CD4-positive, alpha-beta T cell treated with Interleukin-6 for 4 hours (primary cell): Measurements from ENCODE around the gene TRAPPC3L.

Source experiments
- DNase-seq: peaks from one replicate; pipeline ENCODE4 v3.0.0-alpha.2; 2020; ENCODE audit warnings: mixed read lengths

The TRAPPC3L gene

GRCh38 chr6:116556814-116557415, 11.4 kb upstream of the TRAPPC3L start:
- no peak for DNase-seq

- DNase-seq: no peak
Observed at GRCh38 chr6:116556065-116556464, 10.6 kb upstream of the TRAPPC3L start.

DNA sequence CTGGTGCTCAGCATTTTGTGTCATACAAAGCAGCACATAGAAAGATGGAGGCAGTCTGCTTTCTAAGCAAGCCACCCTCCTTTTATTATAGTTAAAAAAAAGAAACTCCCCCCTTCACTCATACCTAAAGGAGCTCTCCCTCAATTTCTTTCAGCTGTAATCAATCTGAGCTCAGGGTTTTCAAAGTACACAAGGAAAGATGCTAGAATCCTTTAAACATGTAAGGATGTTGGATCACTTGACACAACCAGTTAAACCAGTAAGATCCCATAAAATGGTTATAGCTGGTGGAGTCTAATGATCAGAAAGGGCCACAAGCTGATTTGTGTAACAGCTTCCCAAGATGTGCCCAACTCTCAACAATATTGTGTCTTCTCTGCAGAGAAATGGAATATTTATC, 8.0 kb upstream of the TRAPPC3L start, which contains the start of gene CALHM4:
CALHM4 (plus strand) TSS at position 301 of the 400 bp plus-strand sequence; CDS start at position 344, 43 bp downstream.
- DNase-seq: no peak

DNA sequence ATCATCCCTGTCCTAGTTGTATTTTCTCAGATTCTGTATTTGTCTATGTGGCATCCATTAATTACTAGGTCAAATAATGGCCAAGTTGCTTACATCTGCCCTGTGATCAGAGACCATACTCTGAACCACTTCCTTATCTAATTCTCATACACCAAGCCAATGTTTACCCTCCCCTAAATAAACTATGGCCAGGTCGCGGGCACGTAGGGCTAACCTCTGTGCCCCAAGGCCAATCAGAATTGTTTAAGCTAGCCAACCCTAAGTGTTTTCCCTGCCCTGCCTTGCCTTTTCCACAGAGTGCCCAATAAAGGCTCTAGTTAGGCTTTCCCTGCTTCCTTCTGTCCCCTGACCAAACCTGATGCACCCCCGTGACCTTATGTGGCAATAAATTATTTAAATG, 5.3 kb upstream of the TRAPPC3L start:
- no peak for DNase-seq

GRCh38 chr6:116547358-116547757, 1.9 kb upstream of the TRAPPC3L start:
- no peak for DNase-seq

- no peak for DNase-seq
Observed at GRCh38 chr6:116543149-116543548, 2.3 kb downstream of the TRAPPC3L start.

DNA sequence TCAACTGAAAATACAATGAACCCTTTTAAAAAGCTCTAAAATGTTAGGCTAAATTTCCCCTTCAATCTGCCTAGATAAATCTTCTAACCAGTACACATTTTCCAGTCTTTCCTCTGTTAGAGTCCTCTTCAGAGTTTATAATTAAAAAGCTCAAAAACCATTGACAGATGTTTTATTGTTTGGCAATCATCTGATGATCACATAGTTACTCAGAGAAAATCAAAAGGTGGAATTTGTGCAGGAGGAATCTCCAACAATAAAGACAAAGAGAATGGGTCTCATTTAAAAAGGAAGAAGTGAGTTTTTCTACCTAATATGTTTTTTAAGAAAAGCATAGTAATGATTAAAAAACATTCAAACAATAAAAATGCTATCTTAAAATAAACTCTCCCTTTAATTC, 3.1 kb downstream of the TRAPPC3L start:
- no peak for DNase-seq

DNA sequence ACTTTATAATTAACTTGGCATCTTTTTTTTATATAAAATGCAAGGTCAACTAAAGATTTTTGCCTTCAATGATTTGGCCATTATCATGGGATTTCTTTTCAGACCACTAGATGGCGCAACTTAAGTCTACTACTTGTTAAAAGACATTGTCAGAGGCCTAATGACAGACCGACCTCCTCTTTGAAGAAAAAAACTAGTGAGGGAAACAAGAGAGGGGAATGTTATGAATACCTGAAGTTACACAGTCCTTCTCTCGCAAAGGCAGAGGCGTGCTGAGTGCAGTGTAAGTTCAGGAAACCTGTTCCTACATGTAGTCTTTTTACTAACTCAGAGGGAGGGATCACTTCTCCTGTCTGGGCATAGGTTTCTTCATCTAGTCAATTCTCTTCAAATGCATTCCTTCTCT, 9.3 kb downstream of the TRAPPC3L start:
- DNase-seq: peak; percentile 23

DNA sequence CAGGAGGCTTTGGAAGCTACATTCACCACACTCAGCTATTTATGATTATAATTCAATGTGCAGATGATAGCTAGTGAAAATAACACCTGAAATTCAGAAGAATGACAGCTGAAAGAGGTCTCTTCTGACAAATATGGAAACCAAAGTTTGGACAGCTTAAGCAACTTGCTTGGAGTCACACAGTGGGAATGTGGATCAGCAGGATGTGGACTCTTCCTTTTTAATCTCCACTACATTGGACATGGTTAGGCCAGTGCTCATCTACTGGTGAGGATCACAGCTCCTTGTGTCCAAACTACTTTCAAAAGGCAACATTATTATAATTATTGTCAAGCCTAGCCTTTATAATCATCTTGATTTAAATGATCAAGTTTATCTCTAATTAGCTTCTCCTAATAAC, 10.4 kb downstream of the TRAPPC3L start:
- DNase-seq: no peak

- DNase-seq: no peak
Observed at GRCh38 chr6:116533233-116533957, 12.1 kb downstream of the TRAPPC3L start.

DNA sequence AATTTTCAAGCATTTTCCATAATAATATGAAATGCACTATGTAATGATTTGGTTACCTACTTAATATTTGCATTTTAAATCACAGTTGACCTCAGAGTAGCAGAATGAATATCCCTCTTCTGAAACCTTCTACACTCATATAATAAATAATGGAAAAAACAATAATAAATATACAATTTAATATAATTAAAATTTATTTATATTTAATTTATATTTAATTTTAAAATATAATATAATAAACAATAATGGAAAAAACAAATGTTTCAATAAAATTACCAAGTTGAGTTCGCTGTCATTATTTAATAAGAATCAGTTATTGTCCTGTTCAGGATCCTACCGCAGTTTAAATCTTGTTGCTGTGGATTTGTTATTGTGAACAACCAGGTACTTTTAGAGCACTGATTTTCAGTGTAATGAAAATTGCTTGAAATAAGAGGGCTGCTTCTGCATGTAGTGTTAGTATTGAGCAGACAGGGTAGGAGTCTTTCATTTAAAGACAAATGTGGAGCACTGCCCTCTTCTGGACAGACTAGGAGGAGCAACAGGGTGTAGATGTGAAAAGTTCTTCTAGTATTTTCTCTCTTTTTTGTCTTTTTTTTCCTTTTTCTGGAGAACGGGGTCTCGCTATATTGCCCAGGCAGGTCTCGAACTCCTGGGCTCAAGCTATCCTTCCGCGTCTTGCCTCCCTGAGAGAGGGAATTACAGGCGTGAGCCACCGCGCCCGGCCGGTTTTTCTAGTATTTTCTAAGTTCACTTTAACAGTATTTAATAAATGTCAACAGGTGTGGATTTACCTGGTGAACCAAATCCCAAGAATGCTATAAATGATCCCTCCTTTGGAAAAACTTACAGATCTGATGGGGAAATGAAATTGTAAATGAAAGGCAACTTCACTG, 13.6 kb downstream of the TRAPPC3L start:
- DNase-seq: peak; percentile 62

GRCh38 chr6:116530436-116530835, 15.0 kb downstream of the TRAPPC3L start:
- no peak for DNase-seq

- DNase-seq: no peak
Observed at GRCh38 chr6:116529466-116530290, 15.8 kb downstream of the TRAPPC3L start.

DNA sequence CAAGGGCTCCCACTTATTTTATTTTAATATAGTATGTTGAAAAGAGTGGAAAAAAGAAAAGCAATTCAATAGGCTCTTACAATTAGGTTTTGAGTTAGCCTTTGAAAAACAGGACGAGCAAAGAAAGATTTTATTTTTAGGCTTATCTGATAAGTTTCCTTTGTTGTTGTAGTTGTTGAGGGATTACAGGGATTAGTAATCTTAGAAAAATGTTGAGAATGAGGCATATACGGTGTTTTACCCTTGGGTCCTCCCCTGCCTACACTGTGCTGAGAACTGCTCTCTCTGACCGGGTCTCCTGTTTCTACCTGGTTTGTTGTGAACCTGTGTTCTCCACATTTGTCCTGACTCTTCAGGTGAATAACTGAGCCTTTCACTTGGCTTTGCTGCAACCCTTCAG, 16.7 kb downstream of the TRAPPC3L start:
- no peak for DNase-seq

- no peak for DNase-seq
Observed at GRCh38 chr6:116528133-116528532, 17.4 kb downstream of the TRAPPC3L start.

GRCh38 chr6:116524236-116524635, 21.2 kb downstream of the TRAPPC3L start:
- no peak for DNase-seq

GRCh38 chr6:116522896-116523295, 22.6 kb downstream of the TRAPPC3L start:
- DNase-seq: no peak

- no peak for DNase-seq
Observed at GRCh38 chr6:116518621-116519368, 26.7 kb downstream of the TRAPPC3L start.

DNA sequence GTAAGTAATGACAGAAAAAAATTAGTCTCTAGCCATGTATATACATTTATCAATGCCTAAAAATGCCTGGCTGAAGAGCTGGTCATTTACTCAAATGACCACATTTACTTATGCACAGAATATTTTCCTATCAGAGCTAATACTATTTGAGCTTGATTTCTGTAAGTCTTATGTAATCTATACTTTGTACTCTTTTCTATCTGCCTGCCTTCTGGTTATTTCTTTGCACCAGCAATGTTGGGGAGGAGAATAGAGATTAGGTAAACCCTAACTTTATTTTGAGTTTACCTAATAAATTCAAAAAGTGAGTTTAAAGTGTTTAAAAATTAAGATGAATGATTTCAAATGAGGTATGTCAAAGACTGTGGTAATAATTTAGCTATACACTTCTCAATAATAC, 30.3 kb downstream of the TRAPPC3L start:
- DNase-seq: no peak

GRCh38 chr6:116514111-116514510, 31.4 kb downstream of the TRAPPC3L start:
- no peak for DNase-seq

DNA sequence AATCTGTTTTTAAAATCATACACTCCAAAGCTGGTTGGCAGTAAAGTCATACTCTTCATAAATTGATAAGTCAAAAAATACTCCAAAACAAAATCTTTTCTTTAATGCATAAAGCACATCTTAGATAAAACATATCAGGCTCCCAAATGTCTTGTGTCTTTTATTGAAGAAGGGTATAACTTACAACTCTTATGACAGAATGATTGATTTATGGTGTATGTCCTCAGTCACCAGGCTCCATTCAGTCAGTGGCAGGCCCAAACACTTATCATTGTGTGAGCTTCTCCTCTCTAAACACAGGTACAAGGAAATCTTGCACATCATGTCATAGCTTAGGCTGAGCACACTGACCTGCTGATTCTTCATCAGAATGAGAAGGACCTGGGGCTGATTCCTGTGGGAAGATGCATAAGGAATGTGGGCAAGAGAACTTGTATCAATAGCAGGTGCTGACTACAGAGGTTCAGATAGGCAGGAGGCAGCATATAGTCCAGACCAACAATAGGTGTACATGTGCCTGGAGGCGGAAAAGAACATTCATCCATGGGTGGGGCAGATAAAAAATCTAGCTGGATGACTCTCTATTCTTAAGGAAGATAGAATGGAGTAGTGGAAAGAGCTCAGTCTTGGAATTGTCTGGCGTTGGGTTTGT, 32.1 kb downstream of the TRAPPC3L start:
- DNase-seq: no peak
